ENCODE measurements around the gene PGLYRP2.
"Not testable (repeated sequence)": the region's sequence is repeated elsewhere in the genome, so short reads cannot be mapped to it uniquely, and the experiment has no call there.

Gene PGLYRP2, protein sequence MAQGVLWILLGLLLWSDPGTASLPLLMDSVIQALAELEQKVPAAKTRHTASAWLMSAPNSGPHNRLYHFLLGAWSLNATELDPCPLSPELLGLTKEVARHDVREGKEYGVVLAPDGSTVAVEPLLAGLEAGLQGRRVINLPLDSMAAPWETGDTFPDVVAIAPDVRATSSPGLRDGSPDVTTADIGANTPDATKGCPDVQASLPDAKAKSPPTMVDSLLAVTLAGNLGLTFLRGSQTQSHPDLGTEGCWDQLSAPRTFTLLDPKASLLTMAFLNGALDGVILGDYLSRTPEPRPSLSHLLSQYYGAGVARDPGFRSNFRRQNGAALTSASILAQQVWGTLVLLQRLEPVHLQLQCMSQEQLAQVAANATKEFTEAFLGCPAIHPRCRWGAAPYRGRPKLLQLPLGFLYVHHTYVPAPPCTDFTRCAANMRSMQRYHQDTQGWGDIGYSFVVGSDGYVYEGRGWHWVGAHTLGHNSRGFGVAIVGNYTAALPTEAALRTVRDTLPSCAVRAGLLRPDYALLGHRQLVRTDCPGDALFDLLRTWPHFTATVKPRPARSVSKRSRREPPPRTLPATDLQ

GRCh38 chr19:15479391-15480345 lies at the start of gene PGLYRP2:
Gene PGLYRP2 (minus strand): TSS chr19:15479501. CDS start chr19:15479371, 130 bp downstream.
- no peak for DNase-seq

- no peak for DNase-seq
These were observed 48.4 kb upstream of the PGLYRP2 start for GRCh38 chr19:15527705-15528104.

- no peak for DNase-seq
These were observed 47.1 kb upstream of the PGLYRP2 start for GRCh38 chr19:15526408-15526807.

DNA sequence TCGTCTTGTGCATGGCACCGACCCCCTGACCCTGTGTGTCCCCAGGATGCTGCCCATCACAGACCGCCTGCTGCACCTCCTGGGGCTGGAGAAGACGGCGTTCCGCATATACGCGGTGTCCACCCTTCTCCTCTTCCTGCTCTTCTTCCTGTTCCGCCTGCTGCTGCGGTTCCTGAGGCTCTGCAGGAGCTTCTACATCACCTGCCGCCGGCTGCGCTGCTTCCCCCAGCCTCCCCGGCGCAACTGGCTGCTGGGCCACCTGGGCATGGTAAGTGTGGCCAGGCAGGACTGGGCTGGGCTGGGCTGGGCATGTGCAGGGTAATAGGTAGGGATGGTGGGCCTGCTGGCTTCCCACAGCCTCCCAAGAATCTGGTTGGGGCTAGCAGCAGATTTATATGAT lies 46.0 kb upstream of the PGLYRP2 start:
- DNase-seq = no peak

DNA sequence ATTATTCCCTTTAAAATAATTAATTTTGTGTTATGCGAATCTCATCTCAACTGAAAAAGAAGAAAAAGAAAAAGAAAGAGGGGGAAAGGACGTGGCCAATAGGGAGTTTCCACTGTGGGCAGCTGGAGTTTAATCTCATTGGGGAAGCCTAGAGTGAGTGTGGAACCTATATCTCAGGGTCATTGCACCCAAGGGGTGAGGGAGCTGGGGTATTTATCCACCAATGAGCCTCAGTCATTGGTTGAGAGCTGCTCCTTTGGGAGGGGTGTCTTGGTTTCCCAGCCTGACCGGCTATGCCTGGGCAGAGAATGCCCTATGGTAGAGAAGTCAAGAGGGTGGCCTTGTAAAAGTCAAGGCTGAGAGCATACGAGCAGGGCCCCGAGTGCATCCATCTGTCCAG lies 45.5 kb upstream of the PGLYRP2 start:
- DNase-seq = no peak

DNA sequence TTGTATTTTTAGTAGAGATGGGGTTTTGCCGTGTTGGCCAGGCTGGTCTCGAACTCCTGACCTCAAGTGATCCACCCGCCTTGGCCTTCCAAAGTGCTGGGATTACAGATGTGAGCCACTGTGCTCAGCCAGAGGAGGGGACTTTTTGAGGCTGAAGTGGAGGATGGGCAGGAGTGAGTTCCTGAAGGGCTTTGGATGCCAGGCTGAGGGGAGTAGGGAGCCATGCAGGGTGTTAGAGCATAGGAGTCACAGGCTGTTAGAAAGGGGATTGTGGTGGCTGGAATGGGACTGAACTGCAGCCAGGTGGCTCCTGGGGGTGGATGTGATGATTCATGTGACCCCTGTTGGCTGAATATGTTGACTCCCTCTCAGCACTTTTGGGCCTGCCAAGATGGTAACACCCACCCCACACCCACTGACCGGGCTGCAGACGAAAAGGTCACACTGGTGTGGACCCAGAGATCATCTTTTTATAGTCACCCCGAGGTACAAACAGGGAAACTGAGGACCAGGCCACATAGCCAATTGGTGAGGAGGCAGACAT lies 40.2 kb upstream of the PGLYRP2 start:
- no peak for DNase-seq

GRCh38 chr19:15517778-15518177 lies 38.5 kb upstream of the PGLYRP2 start:
- no peak for DNase-seq

DNA sequence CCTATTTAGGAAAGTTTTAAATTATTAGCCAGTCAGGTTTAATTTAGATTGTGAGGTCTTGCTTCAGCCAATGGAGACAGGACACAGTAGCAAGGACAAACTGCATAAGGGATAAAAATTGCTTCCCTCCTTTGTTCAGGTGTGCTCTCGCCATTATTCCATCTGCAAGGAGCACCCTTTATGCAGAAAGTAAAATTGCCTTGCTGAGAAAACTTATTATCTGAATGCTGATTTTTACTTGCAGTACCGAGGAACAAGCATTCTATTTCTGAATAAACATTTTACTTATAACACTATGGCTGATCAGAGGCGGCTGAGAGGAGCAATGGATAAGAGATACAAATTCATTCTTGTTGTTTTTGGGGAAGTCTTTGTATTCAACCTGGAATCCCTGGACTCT lies 37.1 kb upstream of the PGLYRP2 start:
- no peak for DNase-seq

DNA sequence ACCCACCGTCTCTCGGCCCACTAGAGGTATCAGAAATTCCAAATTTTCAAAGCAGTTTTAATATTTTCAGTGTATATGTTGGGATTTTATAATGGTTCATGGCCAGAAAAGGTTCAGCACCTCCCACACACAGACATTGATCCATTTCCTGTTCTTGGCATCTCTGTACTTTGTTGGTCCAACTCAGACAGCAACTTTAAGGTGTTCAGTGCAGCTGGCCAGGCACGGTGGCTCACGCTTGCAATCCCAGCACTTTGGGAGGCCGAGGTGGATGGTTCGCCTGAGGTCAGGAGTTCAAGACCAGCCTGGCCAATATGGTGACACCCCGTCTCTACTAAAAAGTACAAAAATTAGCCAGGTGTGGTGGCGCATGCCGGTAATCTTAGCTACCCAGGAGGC lies 35.9 kb upstream of the PGLYRP2 start:
- not testable (repeated sequence) for DNase-seq

GRCh38 chr19:15511671-15512424 lies 32.5 kb upstream of the PGLYRP2 start:
- no peak for DNase-seq

DNA sequence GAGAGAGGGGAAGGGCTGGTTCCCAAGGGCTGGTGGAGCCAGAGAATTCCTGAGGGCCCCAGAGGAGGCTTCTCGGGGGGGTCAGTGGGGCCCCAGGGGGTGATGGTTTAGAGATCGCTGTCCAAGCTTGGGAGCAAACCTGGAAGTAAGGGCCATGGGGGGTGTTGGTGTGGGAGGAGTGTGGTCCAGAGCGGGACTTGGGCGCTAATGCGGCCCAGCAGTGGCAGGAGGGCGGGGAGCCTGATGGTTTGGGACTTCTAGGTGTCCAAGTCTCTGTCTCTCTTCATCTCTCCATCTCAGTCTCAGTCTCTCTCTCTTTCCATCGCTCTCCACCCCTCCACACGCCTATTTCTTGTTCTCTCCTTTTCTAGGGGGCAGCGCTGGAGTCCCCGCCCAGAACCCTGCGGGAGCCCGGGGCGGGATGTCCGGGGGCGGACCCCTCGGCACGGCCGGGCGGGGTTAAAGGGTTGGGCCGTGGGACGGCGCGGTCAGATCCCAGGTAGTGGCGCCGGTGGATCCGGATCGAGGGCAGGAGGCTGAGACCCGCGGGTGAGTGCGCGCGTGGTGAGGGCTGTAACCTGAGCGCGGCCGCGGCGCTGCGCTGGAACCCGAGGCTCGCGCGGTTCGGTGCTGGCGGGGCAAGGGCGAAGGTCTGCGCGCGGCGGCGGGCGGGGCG lies 28.9 kb upstream of the PGLYRP2 start, which contains the start of gene CYP4F22:
TSS of gene CYP4F22 (plus strand) at position 491 of the 676 bp plus-strand sequence. CDS start 16,812 bp downstream, outside the sequence.
- no peak for DNase-seq

DNA sequence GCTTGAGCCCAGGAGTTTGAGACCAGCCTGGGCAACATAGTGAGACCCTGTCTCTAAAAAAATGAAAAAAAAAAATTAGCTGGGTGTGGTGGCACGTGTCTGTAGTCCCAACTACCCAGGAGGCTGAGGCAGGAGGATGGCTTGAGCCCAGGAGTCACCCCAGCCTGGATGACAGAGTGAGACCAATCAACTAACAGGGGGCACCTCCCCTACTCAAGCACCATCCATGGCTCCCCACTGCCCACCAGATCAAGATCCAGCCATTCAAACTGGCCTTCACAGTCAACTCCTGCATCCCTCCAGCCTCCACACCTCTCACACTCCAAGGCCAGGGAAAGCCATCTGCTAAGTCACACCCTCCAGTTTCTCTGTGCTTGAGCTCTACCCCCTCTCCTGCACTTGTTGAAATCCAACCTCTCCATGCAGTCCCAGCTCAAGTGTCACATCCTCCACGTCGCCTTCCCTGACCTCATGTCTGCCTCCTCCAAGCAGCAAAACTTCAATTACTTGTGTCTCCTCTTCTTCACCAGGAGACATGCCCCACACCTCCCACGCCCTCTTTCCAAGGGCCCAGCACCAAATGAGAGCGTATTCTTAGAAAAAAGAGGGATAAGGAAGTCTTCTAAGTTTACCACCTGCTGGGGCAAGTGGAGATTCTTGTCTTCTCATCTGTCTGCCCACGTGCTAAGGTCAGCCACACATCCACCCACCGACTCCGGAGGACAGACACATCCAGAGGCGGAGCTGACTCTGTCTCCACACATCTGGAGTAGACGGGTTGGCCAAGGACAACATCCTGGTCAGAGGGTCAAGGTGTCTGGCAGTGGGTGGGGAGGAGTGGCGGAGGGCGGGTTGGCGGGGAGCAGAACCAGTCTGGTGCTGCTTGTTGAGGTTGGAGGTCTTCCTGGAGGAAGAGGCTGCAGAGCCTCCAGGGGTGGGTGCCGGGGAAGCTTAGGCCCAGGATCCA lies 28.1 kb upstream of the PGLYRP2 start:
- DNase-seq = no peak

DNA sequence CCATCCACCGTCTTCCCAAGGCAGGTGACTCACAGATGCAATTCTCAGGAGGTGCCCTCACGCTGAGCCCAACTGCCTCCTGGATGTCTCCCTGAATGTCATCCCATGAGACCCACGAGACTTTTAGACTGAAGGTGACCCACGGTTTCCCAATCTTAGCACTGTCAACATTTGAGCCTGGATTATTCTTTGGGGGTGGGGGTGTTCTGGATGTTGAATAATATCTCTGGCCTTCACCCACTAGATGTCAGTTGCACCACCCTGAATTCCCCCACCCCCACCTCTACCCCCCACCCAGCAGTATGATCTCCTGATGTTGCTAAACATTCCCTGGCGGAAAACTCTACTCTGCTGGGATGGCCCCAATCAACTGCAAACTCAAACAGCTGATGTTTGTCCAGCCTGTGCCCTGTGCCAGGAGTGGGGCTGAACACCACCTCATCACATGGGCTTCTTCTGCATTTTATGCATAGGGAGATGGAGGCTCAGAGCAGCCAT lies 26.8 kb upstream of the PGLYRP2 start:
- DNase-seq = no peak

DNA sequence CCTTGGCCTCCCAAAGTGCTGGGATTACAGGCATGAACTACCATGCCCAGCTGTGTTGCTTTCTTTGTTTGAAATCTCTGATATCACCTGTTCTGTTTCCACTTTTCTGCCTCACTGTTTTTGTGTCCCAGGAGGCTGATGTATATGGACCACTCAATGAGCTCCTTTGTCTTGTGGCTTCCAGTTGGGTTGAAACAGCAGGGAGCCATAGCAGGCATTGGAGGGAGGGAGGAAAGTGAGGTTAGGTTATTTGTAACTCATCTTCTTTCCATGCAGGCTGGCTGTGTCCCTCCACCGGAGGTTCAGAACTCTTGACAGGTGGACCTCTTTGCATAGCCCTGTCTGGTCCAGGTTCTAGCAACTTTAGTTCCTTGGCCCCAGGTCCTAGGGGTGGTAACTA lies 23.0 kb upstream of the PGLYRP2 start:
- no peak for DNase-seq

DNA sequence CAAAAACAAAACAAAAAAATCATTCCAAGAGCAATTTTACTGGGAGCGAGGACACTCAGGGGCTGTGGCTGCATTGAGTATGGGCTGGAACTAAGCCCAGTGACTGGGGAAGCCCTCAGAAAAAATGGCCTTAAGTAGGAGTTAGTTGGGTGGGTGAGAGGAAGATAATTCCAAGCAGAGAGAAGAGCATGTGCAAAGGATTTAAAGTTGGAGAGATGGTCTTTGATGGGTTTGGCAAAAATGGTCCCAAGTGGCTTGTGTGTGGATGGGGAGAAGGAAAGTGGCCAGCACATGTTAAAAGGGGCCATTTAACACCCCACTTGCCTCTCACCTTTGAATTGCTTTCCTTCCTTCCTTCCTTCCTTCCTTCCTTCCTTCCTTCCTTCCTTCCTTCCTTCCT lies 22.3 kb upstream of the PGLYRP2 start:
- no peak for DNase-seq

- DNase-seq = no peak
These were observed 19.6 kb upstream of the PGLYRP2 start for GRCh38 chr19:15498910-15499309.

GRCh38 chr19:15498156-15498858 lies 19.0 kb upstream of the PGLYRP2 start:
- no peak for DNase-seq

DNA sequence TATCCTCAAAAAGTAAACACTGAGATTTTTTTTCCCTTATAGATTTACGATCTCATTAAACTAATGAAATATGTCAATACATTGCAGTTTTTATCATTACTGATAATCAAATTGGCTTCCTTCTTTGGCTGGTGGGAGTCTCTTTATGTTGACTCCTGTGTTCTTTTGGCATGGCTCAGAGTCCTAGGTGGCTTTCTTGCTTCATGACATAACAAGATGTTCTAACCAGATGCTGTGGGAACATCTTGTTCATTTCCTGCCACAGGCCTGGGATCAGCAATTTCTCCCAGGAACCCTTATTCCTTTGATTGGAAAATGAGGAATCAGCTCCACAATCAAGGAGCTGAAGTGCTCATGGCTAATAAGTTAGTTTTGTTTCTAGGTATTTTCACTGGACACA lies 15.8 kb upstream of the PGLYRP2 start:
- DNase-seq = no peak

- DNase-seq = no peak
These were observed 9.4 kb upstream of the PGLYRP2 start for GRCh38 chr19:15488489-15489226.

All from femur (tissue), 1 donor.